GM19099 (cell line): Measurements from ENCODE around the gene GLYATL3.

Experiments used
- POLR2A ChIP-seq: IDR thresholded peaks from 3 replicates; pipeline ENCODE4 v1.6.1; 2011; ENCODE audit warnings: low read depth; ENCODE audit not compliant: insufficient read length; ENCODE audit errors: extremely low read depth

GLYATL3 gene

DNA sequence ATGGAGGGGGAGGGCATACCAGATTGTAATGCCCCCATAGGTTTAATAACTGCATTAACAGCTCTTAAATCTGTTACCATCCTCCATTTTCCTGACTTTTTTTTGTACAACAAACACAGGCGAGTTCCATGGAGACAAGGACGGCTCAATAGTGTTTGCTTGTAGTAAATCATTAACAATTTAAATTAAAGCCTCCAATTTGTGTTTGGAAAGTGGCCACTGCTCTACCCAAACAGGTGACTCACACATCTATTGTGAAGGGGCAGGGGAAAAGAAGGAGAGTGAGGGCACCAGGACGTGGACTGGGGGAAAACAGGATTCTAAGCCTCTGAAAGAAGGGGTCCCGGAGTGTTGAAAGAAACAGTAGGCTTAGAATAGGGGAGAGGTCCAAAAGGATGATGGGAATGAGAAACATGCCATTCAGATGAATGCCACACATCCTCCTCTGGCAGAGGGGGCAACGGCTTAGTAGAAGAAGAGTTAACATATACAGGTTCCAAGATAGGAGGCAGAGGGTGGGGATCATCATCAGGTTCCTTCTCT, 6.9 kb downstream of the GLYATL3 start:
- no peak for TF ChIP-seq POLR2A

DNA sequence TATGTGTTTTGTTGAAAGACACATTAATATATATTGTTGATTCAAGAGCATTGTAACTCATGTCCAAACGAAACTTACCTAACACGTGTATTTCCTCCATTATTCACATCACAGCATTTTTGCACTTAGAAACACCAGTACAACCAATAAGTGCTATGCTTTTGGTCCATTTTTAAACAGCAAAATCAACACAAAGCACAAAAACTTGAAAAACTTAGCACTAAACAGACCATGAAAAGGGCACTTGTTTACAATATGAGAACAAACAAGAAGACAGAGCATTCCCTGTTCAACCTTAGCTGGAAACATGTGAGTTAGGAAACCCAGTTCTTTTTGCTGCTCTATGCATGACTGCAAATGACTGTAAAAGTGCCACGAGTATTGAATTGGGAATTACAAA, 9.6 kb downstream of the GLYATL3 start:
- no peak for TF ChIP-seq POLR2A

DNA sequence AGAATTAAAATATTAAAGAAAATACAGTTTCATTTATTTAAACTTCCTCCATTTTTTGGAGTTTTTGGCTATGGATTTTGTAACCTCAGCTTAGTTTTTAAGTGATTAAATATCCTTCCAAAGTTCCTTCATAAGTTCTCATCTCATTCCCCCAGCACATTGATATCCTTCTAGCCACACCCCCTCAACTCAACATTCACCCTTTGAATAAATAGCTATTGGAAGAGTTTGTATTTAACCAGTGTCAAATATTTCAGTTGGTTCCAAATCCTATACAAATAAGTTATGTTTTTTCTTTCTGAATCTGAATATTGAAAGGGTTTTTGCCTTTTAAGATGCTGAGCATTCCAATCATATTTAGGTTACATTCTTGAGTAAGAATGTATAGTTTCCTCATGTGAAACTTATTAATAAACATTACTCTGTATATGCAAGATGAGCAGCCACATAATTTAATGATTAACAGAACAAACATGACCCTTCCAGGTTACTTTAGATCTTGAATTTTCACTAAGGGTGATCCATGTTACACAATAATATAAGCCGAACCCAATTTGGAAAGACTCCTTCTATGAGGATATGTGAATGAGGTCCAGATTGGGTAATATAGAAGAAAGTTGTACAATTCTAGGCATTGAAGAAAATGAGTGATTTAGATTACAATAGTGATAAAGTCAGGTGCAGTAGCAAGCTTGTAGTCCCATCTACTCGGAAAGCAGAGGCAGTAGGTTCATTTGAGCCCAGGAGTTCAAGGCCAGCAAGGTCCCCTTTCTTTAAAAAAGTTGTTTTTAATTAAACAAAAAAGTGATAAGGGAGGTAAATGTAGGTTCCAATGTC, 13.6 kb downstream of the GLYATL3 start:
- TF ChIP-seq POLR2A: no peak

DNA sequence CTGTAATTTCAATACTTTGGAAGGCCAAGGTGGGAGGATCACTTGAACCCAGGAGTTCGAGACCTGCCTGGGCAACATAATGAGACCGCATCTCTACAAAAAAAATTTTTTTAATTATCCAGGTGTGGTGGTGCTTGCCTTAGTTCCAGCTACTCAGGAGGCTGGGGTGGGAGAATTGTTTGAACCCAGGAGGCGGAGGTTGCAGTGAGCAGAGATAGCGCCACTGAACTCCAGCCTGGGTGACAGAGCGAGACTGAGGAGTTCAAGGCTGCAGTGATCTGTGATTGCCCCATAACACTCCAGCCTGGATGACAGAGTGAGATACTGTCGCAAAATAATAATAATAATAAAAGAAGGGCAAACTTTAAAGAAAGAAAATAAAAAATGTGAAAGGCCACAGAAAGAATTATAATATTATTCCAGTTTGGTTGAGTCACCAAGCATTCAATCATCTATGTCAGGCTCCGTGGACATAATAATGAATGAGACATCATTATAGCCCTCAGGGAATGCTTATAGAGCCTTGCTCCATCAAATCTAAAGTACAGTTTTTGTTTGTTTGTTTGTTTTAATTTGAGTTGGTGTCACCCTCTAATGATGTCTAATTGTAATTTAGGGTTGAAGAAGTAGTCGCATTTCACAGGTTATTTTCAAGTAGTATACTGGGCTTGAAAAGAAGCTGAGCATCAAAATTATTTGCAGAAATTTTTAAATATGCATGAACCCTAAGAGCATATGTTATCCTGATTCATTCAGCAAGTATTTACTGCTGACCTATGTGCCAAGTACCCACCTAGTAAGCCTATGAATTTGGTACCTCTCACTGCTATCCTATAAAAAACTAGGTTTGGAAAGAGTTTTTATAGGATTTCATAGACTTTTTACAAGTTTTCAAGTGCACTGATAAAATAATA, 15.1 kb downstream of the GLYATL3 start:
- TF ChIP-seq POLR2A: no peak

DNA sequence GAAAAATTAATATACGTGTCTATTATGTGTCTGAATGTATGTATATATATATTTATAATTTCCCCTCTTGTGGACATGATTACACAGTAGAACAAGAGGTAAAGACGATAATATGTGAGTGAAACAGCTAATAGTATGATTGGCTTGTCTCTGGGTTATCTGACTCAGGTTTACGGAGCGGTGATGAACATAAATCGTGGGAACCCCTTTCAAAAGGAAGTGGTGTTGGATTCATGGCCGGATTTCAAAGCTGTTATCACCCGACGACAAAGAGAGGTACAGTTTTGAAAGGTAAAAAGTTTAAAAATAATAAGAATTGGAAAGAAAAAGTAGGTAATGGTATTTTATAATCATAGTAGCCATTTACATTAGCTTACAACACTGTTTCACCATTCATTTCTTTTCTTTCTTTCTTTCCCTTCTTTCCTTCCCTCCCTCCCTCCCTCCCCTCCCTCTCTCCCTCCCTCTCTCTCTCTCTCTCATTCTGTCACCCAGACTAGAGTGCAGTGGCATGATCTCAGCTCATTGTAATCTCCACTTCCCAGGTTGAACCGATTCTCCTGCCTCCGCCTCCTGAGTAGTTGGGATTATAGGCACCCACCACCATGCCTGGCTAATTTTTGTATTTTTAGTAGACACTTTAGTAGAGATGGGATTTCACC, 15.9 kb downstream of the GLYATL3 start:
- TF ChIP-seq POLR2A: no peak

DNA sequence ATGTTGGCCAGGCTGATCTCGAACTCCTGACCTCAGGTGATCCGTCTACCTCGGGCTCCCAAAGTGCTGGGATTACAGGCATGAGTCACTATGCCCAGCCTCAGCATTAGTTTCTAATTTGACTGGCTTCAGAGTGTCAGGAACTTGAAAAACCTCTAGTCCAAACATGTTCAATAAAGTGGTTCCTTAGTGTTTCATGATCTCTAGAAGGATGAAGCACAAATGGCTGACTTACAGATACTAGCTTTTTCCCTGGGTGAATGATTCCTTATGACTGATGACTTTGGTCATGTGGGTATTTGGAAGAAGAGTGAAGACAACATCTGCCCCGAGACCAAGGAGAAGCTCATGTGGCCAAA, 16.4 kb downstream of the GLYATL3 start:
- no peak for TF ChIP-seq POLR2A

DNA sequence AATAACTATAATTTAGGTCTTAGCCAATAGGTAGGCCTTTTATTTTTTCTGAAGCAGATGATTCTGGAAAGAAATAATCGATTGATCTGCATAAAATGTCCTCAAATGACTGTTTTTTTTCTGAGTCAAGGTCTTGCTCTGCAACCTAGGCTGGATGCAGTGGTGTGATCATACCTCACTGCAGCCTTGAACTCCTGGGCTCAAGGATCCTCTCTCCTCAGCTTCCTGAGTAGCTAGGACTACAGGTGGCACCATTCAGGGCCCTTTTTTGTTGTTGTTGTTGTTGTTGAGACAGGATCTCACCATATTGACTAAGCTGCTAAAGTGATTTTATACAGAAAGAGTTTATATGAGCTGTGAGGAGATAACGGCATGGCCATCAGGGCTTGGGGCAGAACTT, 18.2 kb downstream of the GLYATL3 start:
- TF ChIP-seq POLR2A: no peak

DNA sequence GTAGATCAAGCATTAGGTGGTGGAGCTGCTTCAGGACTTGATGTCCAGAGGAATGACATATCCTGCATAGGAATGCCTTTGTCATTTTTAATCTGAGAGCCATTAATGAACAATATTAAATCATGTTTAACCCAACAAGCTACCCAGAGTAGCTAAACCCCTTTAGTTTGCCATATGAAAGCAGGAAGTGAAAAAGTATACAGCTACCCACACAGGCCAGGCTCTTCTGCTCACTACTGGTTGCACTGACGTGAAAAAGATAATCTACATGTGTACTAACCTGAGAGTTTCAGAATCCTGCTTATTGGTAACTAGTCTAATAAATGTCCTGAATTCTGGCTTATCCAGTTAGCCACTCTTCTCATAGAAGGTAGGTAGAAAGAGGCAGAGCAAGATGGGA, 19.9 kb downstream of the GLYATL3 start:
- no peak for TF ChIP-seq POLR2A

DNA sequence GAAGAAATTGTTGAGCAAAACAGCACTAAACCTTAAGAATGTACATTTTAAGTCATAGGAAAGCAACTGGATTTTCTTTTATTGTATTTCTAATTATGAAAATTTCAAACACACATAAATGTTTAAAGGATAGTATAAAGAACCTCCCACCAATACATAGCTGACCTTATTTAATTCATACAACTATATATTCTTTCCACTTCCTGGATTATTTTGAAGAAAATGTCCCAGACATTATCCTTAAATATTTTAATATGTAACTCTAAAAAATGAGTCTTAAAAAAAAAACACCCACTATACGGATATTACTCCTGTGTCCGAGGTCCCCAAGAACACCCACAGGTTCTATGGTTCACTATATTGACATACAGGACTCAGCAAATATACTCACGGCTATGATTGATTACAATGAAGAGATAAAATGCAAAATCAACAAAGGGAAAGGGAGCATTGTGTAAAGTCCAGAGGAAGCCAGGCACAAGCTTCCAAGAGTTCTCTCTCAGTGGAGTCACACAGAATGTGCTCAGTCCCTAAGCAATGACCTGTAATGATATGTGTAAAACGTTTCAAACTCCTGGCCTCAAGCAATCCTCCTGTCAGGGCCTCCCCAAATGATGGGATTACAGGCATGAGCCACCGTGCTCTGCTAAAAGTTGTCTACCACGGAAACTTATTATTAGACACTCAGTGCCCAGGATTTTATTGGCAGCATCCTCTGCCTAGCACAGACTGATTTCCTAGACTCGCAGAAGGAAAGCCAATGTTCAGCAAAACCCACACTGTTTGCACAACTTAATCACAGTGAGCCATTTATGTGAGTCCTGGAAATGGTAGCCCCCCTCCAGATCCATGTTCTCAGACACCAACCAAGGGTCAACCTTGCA, 23.2 kb downstream of the GLYATL3 start:
- TF ChIP-seq POLR2A: no peak

DNA sequence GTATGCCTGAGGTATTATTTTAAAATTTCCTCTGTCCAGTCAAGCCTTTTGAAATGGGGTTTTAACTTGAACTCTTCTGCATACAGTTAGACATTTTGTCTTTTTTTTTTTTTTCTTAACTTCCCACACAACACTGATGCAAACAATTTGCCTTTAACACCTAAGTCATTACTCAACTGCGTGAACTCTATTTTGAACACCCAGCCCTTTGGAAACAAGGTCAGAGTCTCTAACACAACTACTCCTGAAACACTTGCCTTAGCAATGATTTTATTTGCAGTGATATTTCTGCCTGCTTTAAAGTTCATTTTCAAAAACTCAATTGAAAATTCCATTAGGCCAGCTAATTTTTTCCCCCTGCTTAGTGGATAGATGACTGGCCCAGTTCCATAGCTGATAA, 24.2 kb downstream of the GLYATL3 start:
- TF ChIP-seq POLR2A: no peak

DNA sequence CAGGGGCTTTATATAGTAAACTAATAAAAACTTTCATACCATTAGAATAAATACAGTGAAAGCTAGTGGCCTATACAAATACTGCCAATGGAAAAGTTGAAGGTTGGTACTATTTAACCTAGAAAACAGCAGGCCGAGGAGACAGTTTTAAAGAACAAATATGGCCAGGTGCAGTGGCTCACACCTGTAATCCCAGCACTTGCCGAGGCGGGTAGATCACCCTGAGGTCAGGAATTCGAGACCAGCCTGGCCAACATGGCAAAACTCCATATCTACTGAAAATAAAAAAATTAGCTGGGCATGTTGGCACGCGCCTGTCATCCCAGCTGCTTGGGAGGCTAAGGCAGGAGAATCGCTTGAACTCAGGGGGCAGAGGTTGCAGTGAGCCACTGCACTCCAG, 24.8 kb downstream of the GLYATL3 start:
- no peak for TF ChIP-seq POLR2A

DNA sequence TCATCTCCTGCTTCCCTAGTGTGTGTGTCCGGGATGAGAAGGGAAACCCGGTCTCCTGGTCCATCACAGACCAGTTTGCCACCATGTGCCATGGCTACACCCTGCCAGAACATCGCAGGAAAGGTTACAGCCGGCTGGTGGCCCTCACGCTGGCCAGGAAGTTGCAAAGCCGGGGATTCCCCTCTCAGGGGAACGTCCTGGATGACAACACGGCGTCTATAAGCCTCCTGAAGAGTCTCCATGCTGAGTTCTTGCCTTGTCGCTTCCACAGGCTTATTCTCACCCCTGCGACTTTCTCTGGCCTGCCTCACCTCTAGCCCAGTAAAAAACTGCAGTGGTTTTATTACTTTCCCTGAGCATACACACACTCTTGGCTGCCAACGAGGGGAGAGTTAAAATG, 26.9 kb downstream of the GLYATL3 start:
- TF ChIP-seq POLR2A: no peak

DNA sequence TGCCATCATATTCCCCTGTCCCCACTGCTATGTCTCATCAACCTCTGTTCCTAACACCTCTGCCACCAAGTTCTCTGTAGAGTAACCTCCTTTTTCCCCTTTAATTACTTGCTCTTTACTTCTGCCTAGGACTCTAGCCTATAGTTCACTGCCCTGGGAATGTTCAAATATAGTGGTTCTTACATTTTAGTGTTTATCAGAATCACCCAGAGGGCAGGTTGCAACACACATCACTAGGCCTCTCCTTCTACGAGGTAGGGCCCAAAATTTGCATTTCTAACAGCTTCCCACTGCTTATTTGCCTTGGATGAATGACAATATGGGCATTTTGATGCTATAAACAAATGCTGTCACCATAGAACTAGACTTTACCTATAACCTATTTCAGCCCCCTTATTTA, 27.6 kb downstream of the GLYATL3 start:
- TF ChIP-seq POLR2A: no peak

DNA sequence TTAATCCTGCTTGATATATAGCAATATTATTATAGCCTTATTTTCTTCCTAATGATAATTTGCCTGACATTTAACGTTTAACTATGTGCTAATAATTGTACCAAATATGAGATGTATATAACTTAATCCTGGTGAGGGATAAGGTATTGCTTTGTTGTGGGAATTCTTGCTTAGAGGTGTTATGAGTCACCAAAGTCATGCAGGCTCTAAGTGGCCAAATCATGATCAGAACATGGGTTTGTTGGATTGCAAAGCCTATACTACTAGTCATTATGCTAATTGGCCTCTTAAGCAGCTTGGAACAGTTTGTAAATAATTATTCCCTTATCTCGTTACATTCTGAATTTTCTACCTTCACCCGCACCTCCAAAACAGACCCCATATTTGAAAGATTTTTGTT, 28.8 kb downstream of the GLYATL3 start:
- no peak for TF ChIP-seq POLR2A
